SK-N-SH treated with all-trans-retinoic acid at 6 μM for 48 hours (cell line): ENCODE results near the gene WASHC4.

ENCODE experiments used
- ATAC-seq: fragments of 200-7000 bp; cut with Tn5 transposase; 3 replicates; pipeline ENCODE4 v1.9.1; 2020; ENCODE audit warnings: mild to moderate bottlenecking, moderate library complexity
- ARNTL ChIP-seq: fragments of 450-650 bp; formaldehyde crosslinking; IDR thresholded peaks from 2 replicates; pipeline ENCODE4 v1.5.0; 2020; ENCODE audit warnings: low read depth, mild to moderate bottlenecking, moderate library complexity, borderline replicate concordance
- BACH2 ChIP-seq: fragments of 250-450 bp; sonication (Bioruptor Pico); IDR thresholded peaks from 2 replicates; pipeline ENCODE4 v1.9.0; 2021; ENCODE audit warnings: mild to moderate bottlenecking, borderline replicate concordance
- CSDC2 ChIP-seq: fragments of 250-450 bp; sonication (Bioruptor Pico); IDR thresholded peaks from 2 replicates; pipeline ENCODE4 v1.5.0; 2020; ENCODE audit warnings: mild to moderate bottlenecking, moderate library complexity
- ESRRG ChIP-seq: fragments of 250-450 bp; sonication (Bioruptor Pico); IDR thresholded peaks from 2 replicates; pipeline ENCODE4 v1.6.1; 2021; ENCODE audit warnings: mild to moderate bottlenecking
- GLIS3 ChIP-seq: fragments of 250-450 bp; sonication (Bioruptor Pico); IDR thresholded peaks from 2 replicates; pipeline ENCODE4 v1.5.0; 2020; ENCODE audit warnings: mild to moderate bottlenecking, moderate library complexity
- ISL1 ChIP-seq: fragments of 250-450 bp; sonication (Bioruptor Pico); IDR thresholded peaks from 2 replicates; pipeline ENCODE4 v2.1.2; 2022; ENCODE audit warnings: mild to moderate bottlenecking, moderate library complexity
- OSR1 ChIP-seq: fragments of 250-450 bp; sonication (Bioruptor Pico); IDR thresholded peaks from 2 replicates; pipeline ENCODE4 v1.8.0; 2022; ENCODE audit warnings: moderate library complexity, mild to moderate bottlenecking, inconsistent platforms
- PPARA ChIP-seq: fragments of 250-450 bp; sonication (Bioruptor Pico); IDR thresholded peaks from 2 replicates; pipeline ENCODE4 v1.5.0; 2020; ENCODE audit warnings: mild to moderate bottlenecking, borderline replicate concordance
- RARB ChIP-seq: fragments of 250-450 bp; sonication (Bioruptor Pico); IDR thresholded peaks from 2 replicates; pipeline ENCODE4 v1.8.0; 2021; ENCODE audit warnings: mild to moderate bottlenecking, moderate library complexity
- SNAI2 ChIP-seq: fragments of 250-450 bp; sonication (Bioruptor Pico); IDR thresholded peaks from 2 replicates; pipeline ENCODE4 v1.5.0; 2020; ENCODE audit warnings: mild to moderate bottlenecking, moderate library complexity
- TCF4 ChIP-seq: fragments of 250-450 bp; sonication (Bioruptor Pico); IDR thresholded peaks from 2 replicates; pipeline ENCODE4 v1.8.0; 2021; ENCODE audit warnings: mild to moderate bottlenecking, moderate library complexity, borderline replicate concordance
- TOX ChIP-seq: fragments of 250-450 bp; sonication (Bioruptor Pico); IDR thresholded peaks from 2 replicates; pipeline ENCODE4 v1.8.0; 2021; ENCODE audit warnings: mild to moderate bottlenecking, moderate library complexity, borderline replicate concordance
- ZFP3 ChIP-seq: fragments of 250-450 bp; sonication (Bioruptor Pico); IDR thresholded peaks from 2 replicates; pipeline ENCODE4 v1.5.0; 2020; ENCODE audit warnings: mild to moderate bottlenecking, moderate library complexity
- ZNF565 ChIP-seq: fragments of 450-650 bp; formaldehyde crosslinking; conservative IDR thresholded peaks from 2 replicates; pipeline ENCODE4 v1.5.0; 2020; ENCODE audit warnings: low read depth, mild to moderate bottlenecking, moderate library complexity
- ZNF70 ChIP-seq: fragments of 450-650 bp; formaldehyde crosslinking; IDR thresholded peaks from 2 replicates; pipeline ENCODE4 v1.5.0; 2020; ENCODE audit warnings: mild to moderate bottlenecking, moderate library complexity
- ZNF8 ChIP-seq: fragments of 450-650 bp; formaldehyde crosslinking; IDR thresholded peaks from 2 replicates; pipeline ENCODE4 v1.5.0; 2020; ENCODE audit warnings: mild to moderate bottlenecking, moderate library complexity
- TF ChIP-seq, protein P1 (sequence below): fragments of 250-450 bp; sonication (Bioruptor Pico); IDR thresholded peaks from 2 replicates; pipeline ENCODE4 v1.8.0; 2020; ENCODE audit warnings: mild to moderate bottlenecking, moderate library complexity, borderline replicate concordance
- TF ChIP-seq, protein P2 (sequence below): fragments of 250-450 bp; sonication (Bioruptor Pico); IDR thresholded peaks from 2 replicates; pipeline ENCODE4 v1.5.1; 2020; ENCODE audit warnings: low read depth, mild to moderate bottlenecking, moderate library complexity
- TF ChIP-seq, protein P3 (sequence below): fragments of 250-450 bp; sonication (Bioruptor Pico); IDR thresholded peaks from 2 replicates; pipeline ENCODE4 v1.8.0; 2021; ENCODE audit warnings: low read depth, mild to moderate bottlenecking, moderate library complexity, borderline replicate concordance
- TF ChIP-seq, protein P4 (sequence below): fragments of 250-450 bp; sonication (Bioruptor Pico); IDR thresholded peaks from 2 replicates; pipeline ENCODE4 v1.5.1; 2021; ENCODE audit warnings: mild to moderate bottlenecking, moderate library complexity

WASHC4 gene

DNA sequence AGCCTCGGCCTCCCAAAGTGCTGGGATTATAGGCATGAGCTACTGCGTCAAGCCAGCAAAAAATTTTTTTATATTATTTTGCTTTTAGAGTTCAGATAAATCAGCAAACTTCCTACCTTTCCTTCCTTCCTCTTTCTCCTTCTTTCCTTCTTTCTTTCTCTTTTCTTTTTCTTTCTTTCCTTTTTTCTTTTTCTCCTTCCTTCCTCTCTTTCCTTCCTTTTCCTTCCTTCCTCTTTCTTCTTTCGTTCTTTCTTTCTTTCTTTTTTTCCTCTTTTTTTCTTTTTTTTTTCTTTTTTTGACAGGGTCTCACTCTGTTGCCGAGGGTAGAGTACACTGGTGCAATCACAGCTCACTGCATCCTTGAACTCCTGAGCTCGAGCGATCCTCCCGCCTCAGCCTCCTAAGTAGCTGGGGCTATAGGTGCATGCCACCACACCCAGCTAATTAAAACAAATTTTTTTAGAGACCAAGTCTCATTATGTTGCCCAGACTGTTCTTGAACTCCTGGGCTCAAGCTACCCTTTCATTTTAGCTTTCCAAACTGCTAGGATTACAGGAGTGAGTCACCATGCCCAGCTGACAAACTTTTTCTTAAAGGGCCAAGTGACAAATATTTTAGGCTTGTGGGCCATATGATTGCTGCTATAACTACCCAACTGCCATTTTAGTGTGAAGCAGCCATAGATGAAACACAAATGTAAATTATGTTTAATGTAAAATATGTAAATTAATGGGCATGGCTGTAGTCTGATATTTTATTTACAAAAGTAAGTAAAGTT lies 7.1 kb upstream of the WASHC4 start:
- ATAC-seq, result peak; percentile 93
- TF ChIP-seq TOX (CRISPR knock-in tag) (no peak), TCF4 (CRISPR knock-in tag) (no peak), GLIS3 (CRISPR knock-in tag) (no peak), CSDC2 (no peak), OSR1 (CRISPR knock-in tag) (no peak), PPARA (CRISPR knock-in tag) (no peak), ZNF70 (no peak), ESRRG (CRISPR knock-in tag) (no peak), ISL1 (no peak), BACH2 (CRISPR knock-in tag) (no peak), SNAI2 (CRISPR knock-in tag) (no peak), RARB (CRISPR knock-in tag) (no peak), ZFP3 (no peak), ZNF565 (CRISPR knock-in tag) (no peak), ZNF8 (CRISPR knock-in tag) (no peak)
- TF ChIP-seq, protein P1, sequence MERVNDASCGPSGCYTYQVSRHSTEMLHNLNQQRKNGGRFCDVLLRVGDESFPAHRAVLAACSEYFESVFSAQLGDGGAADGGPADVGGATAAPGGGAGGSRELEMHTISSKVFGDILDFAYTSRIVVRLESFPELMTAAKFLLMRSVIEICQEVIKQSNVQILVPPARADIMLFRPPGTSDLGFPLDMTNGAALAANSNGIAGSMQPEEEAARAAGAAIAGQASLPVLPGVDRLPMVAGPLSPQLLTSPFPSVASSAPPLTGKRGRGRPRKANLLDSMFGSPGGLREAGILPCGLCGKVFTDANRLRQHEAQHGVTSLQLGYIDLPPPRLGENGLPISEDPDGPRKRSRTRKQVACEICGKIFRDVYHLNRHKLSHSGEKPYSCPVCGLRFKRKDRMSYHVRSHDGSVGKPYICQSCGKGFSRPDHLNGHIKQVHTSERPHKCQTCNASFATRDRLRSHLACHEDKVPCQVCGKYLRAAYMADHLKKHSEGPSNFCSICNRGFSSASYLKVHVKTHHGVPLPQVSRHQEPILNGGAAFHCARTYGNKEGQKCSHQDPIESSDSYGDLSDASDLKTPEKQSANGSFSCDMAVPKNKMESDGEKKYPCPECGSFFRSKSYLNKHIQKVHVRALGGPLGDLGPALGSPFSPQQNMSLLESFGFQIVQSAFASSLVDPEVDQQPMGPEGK, result no peak
- TF ChIP-seq, protein P2, sequence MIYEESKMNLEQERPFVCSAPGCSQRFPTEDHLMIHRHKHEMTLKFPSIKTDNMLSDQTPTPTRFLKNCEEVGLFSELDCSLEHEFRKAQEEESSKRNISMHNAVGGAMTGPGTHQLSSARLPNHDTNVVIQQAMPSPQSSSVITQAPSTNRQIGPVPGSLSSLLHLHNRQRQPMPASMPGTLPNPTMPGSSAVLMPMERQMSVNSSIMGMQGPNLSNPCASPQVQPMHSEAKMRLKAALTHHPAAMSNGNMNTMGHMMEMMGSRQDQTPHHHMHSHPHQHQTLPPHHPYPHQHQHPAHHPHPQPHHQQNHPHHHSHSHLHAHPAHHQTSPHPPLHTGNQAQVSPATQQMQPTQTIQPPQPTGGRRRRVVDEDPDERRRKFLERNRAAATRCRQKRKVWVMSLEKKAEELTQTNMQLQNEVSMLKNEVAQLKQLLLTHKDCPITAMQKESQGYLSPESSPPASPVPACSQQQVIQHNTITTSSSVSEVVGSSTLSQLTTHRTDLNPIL (CRISPR knock-in tag), result no peak
- TF ChIP-seq, protein P3, sequence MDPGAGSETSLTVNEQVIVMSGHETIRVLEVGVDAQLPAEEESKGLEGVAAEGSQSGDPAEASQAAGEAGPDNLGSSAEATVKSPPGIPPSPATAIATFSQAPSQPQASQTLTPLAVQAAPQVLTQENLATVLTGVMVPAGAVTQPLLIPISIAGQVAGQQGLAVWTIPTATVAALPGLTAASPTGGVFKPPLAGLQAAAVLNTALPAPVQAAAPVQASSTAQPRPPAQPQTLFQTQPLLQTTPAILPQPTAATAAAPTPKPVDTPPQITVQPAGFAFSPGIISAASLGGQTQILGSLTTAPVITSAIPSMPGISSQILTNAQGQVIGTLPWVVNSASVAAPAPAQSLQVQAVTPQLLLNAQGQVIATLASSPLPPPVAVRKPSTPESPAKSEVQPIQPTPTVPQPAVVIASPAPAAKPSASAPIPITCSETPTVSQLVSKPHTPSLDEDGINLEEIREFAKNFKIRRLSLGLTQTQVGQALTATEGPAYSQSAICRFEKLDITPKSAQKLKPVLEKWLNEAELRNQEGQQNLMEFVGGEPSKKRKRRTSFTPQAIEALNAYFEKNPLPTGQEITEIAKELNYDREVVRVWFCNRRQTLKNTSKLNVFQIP (CRISPR knock-in tag), result no peak
- TF ChIP-seq, protein P4, sequence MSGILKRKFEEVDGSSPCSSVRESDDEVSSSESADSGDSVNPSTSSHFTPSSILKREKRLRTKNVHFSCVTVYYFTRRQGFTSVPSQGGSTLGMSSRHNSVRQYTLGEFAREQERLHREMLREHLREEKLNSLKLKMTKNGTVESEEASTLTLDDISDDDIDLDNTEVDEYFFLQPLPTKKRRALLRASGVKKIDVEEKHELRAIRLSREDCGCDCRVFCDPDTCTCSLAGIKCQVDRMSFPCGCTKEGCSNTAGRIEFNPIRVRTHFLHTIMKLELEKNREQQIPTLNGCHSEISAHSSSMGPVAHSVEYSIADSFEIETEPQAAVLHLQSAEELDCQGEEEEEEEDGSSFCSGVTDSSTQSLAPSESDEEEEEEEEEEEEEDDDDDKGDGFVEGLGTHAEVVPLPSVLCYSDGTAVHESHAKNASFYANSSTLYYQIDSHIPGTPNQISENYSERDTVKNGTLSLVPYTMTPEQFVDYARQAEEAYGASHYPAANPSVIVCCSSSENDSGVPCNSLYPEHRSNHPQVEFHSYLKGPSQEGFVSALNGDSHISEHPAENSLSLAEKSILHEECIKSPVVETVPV (CRISPR knock-in tag), result no peak

DNA sequence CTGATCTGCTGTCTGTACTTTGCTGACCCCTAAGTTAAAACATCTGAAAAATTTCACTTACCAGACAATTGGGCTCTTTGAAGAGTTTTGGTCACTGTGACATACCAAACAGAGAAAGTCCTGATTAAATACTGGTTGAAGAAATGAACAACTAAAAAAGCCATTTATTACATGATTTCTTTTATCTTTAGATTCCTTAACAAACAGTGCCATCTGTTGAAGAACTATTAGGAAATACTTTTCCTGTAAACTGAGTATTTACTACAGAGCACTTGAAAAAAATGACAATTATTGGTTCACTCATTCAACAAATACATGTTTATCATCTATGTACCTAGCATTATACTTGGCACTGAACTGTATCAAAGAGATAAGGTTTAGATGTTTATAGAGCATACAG lies 6.5 kb upstream of the WASHC4 start:
- peak; percentile 87 for ATAC-seq
- TF ChIP-seq ISL1 (no peak), TOX (CRISPR knock-in tag) (no peak), SNAI2 (CRISPR knock-in tag) (no peak), BACH2 (CRISPR knock-in tag) (no peak), TCF4 (CRISPR knock-in tag) (no peak), RARB (CRISPR knock-in tag) (no peak), ESRRG (CRISPR knock-in tag) (no peak), ZNF565 (CRISPR knock-in tag) (no peak), ARNTL (CRISPR knock-in tag) (no peak)
- TF ChIP-seq, protein P3 (CRISPR knock-in tag), result no peak
- TF ChIP-seq, protein P1, result no peak
- TF ChIP-seq, protein P4 (CRISPR knock-in tag), result no peak
